ENCODE data around the gene IPPK. TPM values are rescaled to one million over a fixed set of nuclear protein-coding genes. Genes with fewer than 3 reads are reported as not detected.

Gene IPPK
- total RNA-seq, 1 donor from 2014 or later: 10.0 TPM

DNA sequence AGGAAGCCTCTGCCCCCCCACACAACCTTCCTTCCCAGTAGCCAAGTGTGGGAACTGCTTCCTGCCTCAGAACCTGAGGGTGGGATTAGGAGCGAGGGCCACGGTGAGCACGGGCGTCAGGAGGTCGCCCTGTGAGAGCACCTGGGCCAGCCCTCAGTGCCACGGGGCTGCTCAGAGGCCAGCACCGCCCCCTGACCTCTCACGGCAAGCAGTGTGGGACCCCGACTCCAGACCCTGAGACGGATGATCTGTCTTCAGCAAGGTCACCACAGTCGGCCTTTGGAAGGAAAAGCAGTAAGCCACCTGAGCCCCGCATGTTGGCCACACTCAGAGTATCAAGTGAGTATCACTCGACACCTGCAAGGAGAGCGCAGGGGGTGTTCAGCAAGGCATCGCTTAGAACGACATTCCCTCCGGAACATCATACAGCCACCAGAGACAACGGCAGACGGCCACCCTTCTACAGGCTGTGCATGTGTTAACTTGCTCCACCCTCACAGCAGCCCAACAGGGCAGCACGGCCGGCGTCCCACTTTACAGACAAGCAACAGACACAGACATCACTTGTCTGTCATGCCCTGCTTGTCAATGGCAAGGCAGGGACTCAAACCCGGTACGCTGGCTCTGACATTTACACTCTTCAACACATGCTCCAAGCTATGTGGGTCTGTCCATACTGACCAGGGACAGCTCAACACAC, 50.2 kb downstream of the IPPK start:
- Mint-ChIP-seq H3K9me3 (no peaks in the 10 kb centered on the region), H3K4me1 (peaks cover 6% of the 10 kb centered on the region), H3K27me3 (ENCODE audit: low read depth) (no peaks in the 10 kb centered on the region), H3K27ac (no peak overlapping the region), H3K4me3 (no peak overlapping the region), H3K36me3 (peaks cover 13% of the 10 kb centered on the region)
- TF ChIP-seq, protein P1, sequence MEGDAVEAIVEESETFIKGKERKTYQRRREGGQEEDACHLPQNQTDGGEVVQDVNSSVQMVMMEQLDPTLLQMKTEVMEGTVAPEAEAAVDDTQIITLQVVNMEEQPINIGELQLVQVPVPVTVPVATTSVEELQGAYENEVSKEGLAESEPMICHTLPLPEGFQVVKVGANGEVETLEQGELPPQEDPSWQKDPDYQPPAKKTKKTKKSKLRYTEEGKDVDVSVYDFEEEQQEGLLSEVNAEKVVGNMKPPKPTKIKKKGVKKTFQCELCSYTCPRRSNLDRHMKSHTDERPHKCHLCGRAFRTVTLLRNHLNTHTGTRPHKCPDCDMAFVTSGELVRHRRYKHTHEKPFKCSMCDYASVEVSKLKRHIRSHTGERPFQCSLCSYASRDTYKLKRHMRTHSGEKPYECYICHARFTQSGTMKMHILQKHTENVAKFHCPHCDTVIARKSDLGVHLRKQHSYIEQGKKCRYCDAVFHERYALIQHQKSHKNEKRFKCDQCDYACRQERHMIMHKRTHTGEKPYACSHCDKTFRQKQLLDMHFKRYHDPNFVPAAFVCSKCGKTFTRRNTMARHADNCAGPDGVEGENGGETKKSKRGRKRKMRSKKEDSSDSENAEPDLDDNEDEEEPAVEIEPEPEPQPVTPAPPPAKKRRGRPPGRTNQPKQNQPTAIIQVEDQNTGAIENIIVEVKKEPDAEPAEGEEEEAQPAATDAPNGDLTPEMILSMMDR (IDR thresholded peaks at IDR 0.05; ENCODE audit: unreplicated experiment): no peak
- DNase-seq (ENCODE audit: low spot score in 2 of 2, unreplicated experiment in 2 of 2): no peak

DNA sequence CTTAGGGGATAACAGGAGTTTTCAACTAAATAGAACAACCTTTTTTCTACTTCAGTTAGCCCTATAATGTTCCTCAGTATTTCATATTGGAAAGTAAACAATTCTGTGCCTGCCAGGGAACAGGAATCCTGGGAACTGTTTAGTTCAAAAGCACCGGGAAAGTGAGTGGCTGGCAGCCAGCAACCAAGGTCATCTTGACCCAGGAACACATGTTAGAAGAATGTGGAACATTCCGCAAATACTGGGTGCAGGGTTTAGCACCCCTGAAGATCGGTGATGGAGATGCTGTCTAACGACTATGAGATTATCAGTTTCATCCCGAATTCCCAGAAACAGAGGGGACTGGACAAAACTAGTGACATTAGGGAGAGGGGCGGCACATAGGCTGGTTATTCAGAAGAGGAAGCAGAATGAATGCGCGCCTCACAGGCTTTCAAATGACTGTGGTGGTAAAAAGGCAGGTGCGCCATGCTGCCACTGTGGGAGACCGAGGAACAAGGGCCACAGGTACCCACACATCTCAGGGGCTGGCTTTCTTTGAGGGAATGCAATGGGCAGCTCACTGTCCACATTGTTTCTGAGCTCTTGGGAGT, 51.2 kb downstream of the IPPK start:
- Mint-ChIP-seq H3K4me1 (peaks cover 6% of the 10 kb centered on the region), H3K9me3 (no peaks in the 10 kb centered on the region), H3K36me3 (peaks cover 14% of the 10 kb centered on the region), H3K27me3 (ENCODE audit: low read depth) (no peaks in the 10 kb centered on the region), H3K4me3 (no peak overlapping the region), H3K27ac (no peak overlapping the region)
- TF ChIP-seq, protein P1 (IDR thresholded peaks at IDR 0.05; ENCODE audit: unreplicated experiment): no peak
- DNase-seq (ENCODE audit: low spot score in 2 of 2, unreplicated experiment in 2 of 2): no peak

DNA sequence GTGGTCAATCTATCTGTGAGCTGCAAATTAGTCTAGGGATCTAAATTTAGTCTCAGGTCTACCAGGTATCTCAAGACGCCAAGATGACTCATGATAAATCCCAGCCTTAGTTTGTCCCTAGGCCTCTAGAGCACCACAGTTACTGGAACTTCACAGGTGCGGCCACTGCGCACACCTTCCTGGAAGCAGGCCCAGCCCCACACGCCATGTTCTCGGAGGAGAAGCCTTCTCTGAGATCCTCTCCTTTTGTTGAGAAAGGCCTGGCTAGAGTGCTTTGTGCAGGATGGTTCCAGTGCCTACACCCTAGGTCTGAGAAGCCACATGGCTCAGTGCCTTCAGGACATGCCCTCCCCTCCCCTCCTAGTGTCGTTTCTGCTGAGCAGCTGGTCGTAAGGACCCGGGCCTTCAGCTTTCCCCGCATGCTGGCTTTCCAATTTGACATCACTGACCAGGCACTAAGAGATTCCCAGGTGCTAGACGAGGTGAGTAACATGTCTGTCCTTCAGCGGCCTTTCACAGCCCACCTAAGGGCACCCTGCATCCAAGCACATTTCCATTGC, 51.9 kb downstream of the IPPK start:
- H3K4me3 Mint-ChIP-seq: no peak overlapping the region
- peaks cover 6% of the 10 kb centered on the region for H3K4me1 Mint-ChIP-seq
- no peaks in the 10 kb centered on the region for H3K27me3 Mint-ChIP-seq (ENCODE audit: low read depth)
- TF ChIP-seq, protein P1 (IDR thresholded peaks at IDR 0.05; ENCODE audit: unreplicated experiment): no peak
- no peak for DNase-seq (ENCODE audit: low spot score in 2 of 2, unreplicated experiment in 2 of 2)
- H3K9me3 Mint-ChIP-seq: no peaks in the 10 kb centered on the region
- H3K36me3 Mint-ChIP-seq: peaks cover 14% of the 10 kb centered on the region
- no peak overlapping the region for H3K27ac Mint-ChIP-seq

DNA sequence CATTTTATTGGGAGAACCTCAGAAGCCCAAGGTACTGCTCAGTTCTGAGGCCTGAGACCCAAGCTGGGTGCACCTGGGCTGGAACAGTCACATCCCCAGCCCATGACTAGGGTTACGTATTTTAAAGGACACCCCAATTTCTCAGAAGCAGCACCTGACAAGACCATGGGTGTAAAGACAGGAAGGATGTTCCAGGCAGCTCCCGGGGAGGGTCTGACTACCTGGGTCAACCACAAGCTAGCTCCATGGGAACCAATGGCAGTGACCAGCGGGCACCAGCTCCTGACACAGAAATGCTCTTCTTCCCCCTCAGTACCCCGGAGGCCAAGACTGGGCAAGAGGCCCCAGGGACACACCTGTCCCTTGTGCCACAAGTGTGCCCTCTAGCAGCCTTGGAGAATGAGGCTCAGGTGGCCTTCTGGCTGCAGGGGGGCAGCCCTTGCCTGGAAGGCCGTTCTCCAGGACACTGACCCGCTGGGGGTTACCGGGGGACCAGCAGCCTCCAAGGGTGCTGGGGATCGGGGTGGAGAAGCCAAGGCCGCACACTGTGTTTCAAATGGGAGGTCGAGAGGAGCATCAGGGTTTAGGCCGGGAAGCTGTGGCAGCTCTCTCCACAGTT, 52.6 kb downstream of the IPPK start:
- no peak for DNase-seq (ENCODE audit: low spot score in 2 of 2, unreplicated experiment in 2 of 2)
- peaks cover 15% of the 10 kb centered on the region for H3K36me3 Mint-ChIP-seq

DNA sequence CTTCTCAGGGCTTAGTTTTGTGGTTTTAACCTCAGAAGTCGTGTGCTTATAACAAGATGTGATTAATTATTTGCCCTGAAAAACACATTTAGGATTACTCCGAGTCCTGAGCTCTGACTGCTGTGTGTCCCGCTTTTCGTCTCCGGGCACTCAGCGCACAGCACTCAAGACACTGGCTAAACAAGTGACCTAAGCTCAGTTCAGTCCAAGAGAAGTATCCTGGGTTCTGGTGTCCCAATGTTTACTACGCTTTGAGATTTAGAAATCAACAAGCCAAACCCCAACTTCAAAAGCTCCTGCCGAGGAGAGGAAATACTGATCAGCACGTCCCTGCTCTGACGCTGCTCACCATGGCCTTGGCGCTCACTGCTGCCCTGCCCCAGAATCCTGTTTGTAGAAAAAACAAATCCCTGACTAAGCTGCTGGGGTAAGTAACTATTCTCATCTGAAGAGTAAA, 53.2 kb downstream of the IPPK start:
- TF ChIP-seq, protein P1 (IDR thresholded peaks at IDR 0.05; ENCODE audit: unreplicated experiment): no peak
- peaks cover 21% of the 10 kb centered on the region for H3K36me3 Mint-ChIP-seq
- DNase-seq (ENCODE audit: low spot score in 2 of 2, unreplicated experiment in 2 of 2): no peak
- peak overlapping the region; percentile 25 for H3K27ac Mint-ChIP-seq
- no peak overlapping the region for H3K4me3 Mint-ChIP-seq
- H3K4me1 Mint-ChIP-seq: peaks cover 6% of the 10 kb centered on the region
- no peaks in the 10 kb centered on the region for H3K27me3 Mint-ChIP-seq (ENCODE audit: low read depth)
- H3K9me3 Mint-ChIP-seq: no peaks in the 10 kb centered on the region

More for the DNA sequence above, 52.6 kb downstream of the IPPK start:
- no peak overlapping the region for H3K4me3 Mint-ChIP-seq
- no peaks in the 10 kb centered on the region for H3K9me3 Mint-ChIP-seq
- H3K27ac Mint-ChIP-seq: no peak overlapping the region
- TF ChIP-seq, protein P1 (IDR thresholded peaks at IDR 0.05; ENCODE audit: unreplicated experiment): no peak
- no peaks in the 10 kb centered on the region for H3K27me3 Mint-ChIP-seq (ENCODE audit: low read depth)
- peaks cover 6% of the 10 kb centered on the region for H3K4me1 Mint-ChIP-seq
